ENCODE data around the gene FUS. TPM values are rescaled to one million over a fixed set of nuclear protein-coding genes. Genes with fewer than 3 reads are reported as not detected.
"Not testable (repeated sequence)": the region's sequence is repeated elsewhere in the genome, so short reads cannot be mapped to it uniquely, and the experiment has no call there.

Gene FUS
- total RNA-seq, 4 donors from 2014 or later: 12.5 to 69.9 (median 40.0) TPM

DNA sequence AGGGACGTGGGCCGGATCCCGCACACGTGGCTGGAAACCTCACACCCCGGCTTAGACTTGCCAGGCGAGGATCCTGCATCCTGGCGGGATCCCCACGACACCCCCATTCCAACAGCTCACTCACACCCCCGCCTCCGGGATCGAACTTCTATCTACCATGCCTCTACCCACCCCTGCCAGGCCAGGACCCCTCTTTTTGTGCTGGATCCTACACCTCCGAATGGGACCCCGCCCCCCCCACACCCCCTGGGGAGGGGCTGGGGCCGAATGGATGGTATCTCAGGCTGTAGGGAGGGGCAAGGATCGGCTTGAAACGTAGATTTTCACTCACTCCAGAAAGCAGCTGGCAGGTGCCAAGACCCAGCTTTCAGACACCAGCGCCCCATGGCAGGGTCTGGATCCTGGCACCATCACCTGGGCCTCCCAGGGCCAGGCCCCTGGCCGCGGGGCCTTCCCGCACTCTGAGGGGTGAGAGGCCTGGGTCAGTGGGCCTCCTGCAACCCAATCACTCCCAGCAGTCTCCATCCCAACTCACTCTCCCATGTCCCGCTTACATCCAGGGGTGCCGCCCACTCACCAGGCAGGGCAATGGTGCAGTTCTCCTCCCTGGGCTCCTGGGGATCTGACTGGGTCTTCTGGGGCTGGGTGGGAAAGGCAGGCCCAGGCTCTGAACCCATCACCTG lies 36.8 kb upstream of the FUS start:
- peaks cover 18% of the 10 kb centered on the region for H3K27me3 ChIP-seq
- H3K9me3 ChIP-seq: no peaks in the 10 kb centered on the region
- TF ChIP-seq, protein P1, sequence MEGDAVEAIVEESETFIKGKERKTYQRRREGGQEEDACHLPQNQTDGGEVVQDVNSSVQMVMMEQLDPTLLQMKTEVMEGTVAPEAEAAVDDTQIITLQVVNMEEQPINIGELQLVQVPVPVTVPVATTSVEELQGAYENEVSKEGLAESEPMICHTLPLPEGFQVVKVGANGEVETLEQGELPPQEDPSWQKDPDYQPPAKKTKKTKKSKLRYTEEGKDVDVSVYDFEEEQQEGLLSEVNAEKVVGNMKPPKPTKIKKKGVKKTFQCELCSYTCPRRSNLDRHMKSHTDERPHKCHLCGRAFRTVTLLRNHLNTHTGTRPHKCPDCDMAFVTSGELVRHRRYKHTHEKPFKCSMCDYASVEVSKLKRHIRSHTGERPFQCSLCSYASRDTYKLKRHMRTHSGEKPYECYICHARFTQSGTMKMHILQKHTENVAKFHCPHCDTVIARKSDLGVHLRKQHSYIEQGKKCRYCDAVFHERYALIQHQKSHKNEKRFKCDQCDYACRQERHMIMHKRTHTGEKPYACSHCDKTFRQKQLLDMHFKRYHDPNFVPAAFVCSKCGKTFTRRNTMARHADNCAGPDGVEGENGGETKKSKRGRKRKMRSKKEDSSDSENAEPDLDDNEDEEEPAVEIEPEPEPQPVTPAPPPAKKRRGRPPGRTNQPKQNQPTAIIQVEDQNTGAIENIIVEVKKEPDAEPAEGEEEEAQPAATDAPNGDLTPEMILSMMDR (IDR thresholded peaks at IDR 0.05): no peak
- TF ChIP-seq POLR2A (IDR thresholded peaks at IDR 0.05) (no peak), EP300 (IDR thresholded peaks at IDR 0.05) (no peak), POLR2AphosphoS5 (IDR thresholded peaks at IDR 0.05) (no peak)
- 47 to 93% methylated on average over 3 to 11 of the region's 22 CpGs for WGBS, 2 donors (ENCODE audit: low coverage in 1 of 2)
- peaks cover 0 to 31% (median 15%) of the 10 kb centered on the region in 3 donors for H3K4me1 ChIP-seq
- H3K4me3 ChIP-seq: peak overlapping the region; percentile 33 to 62
- H3K27ac ChIP-seq: peak overlapping the region in 3 of 4 donors; percentile 82 to 91 (median 86)
- no peak for ATAC-seq
- H3K36me3 ChIP-seq: no peaks in the 10 kb centered on the region

DNA sequence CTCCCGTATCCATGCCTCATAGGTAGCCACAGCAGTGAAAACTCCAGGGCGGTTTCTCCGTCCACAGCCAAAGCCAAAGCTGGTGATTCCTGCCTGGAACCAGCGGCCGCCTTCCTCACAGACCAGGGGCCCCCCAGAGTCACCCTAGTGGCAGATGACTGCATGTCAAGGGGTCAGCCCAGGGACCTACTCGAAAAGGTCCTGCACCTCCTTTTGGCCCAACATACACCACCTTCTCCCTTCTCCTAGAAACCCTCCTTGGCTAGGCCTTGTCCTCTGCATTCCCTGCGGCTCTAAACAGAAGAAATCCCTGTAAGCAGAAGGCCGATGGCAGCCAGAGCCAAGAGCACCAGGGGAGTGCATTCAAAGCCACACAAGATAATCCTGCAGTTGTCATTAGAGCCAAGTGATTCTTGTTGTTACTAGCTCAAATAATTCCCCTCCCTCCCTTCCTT lies 36.2 kb upstream of the FUS start:
- WGBS, 2 donors (ENCODE audit: low coverage in 1 of 2): 67 to 87% methylated on average over 1 to 5 of the region's 8 CpGs
- ATAC-seq: no peak
- no peaks in the 10 kb centered on the region for H3K9me3 ChIP-seq
- no peak overlapping the region for H3K4me3 ChIP-seq
- peaks cover 24% of the 10 kb centered on the region for H3K27me3 ChIP-seq
- H3K4me1 ChIP-seq: peaks cover 0 to 35% (median 15%) of the 10 kb centered on the region in 3 donors
- no peak overlapping the region for H3K27ac ChIP-seq
- H3K36me3 ChIP-seq: no peaks in the 10 kb centered on the region
- TF ChIP-seq POLR2AphosphoS5 (IDR thresholded peaks at IDR 0.05): no peak
- TF ChIP-seq POLR2A (IDR thresholded peaks at IDR 0.05): no peak
- TF ChIP-seq, protein P1 (IDR thresholded peaks at IDR 0.05): no peak
- TF ChIP-seq EP300 (IDR thresholded peaks at IDR 0.05): no peak

DNA sequence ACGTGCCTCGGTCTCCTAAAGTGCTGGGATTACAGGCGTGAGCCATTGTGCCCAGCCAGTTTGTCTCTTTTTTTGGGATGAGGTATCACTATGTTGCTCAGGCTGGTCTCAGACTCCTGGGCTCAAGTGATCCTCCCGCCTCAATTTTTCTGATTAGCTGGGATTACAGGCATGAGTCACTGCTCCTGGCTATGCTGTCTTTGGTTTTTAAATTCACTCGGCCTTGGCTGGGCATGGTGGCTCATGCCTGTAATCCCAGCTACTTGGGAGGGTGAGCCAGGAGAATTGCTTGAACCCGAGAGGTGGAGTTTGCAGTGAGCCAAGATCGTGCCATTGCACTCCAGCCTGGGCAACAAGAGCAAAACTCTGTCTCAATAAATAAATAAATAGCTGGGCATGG lies 35.5 kb upstream of the FUS start:
- 88 to 93% methylated on average over 3 of the region's 7 CpGs for WGBS, 2 donors (ENCODE audit: low coverage in 1 of 2)
- H3K36me3 ChIP-seq, ATAC-seq: not testable (repeated sequence)

DNA sequence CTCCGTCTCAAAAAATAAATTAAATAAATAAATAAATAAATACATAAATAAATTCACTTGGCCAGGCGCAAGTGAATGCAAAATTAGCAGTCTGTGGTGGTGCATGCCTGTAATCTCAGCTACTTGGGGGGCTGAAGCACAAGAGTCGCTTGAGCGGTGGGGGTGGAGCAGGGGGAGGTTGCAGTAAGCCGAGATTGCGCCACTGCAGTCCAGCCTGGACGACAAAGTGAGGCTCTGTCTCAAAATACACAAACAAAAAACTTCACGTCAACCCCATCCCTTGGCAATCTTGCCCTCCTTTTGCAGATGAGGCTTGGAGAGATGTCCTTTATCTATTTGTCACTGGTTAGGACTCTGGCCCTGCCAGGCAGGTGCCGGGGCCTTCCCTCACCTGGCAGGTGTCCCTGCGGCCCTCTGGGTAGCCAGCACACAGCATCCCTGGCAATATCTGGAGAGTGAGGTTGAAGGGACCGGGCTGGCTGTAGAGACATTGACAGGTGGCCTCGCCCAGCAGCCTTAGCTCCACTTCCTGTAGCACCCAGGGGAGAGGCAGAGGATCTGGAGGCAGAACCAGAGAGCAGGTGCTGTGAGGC lies 34.4 kb upstream of the FUS start:
- 62 to 63% methylated on average over 1 to 8 of the region's 12 CpGs for WGBS, 2 donors (ENCODE audit: low coverage in 1 of 2)
- H3K4me3 ChIP-seq: no peak overlapping the region
- H3K27me3 ChIP-seq: peaks cover 42% of the 10 kb centered on the region
- no peaks in the 10 kb centered on the region for H3K9me3 ChIP-seq
- TF ChIP-seq, protein P1 (IDR thresholded peaks at IDR 0.05): no peak
- TF ChIP-seq EP300 (IDR thresholded peaks at IDR 0.05): no peak
- TF ChIP-seq POLR2A (IDR thresholded peaks at IDR 0.05): no peak
- no peak for TF ChIP-seq POLR2AphosphoS5 (IDR thresholded peaks at IDR 0.05)
- H3K36me3 ChIP-seq: no peaks in the 10 kb centered on the region
- H3K27ac ChIP-seq: no peak overlapping the region
- no peak for ATAC-seq
- H3K4me1 ChIP-seq: peaks cover 0 to 28% (median 15%) of the 10 kb centered on the region in 3 donors

More for the DNA sequence above, 35.5 kb upstream of the FUS start:
- H3K27ac ChIP-seq, H3K4me3 ChIP-seq, H3K9me3 ChIP-seq: not testable (repeated sequence)
- Histone ChIP-seq H3K27me3 (peaks cover 31% of the 10 kb centered on the region), H3K4me1 (peaks cover 0 to 30% (median 15%) of the 10 kb centered on the region in 3 donors)

DNA sequence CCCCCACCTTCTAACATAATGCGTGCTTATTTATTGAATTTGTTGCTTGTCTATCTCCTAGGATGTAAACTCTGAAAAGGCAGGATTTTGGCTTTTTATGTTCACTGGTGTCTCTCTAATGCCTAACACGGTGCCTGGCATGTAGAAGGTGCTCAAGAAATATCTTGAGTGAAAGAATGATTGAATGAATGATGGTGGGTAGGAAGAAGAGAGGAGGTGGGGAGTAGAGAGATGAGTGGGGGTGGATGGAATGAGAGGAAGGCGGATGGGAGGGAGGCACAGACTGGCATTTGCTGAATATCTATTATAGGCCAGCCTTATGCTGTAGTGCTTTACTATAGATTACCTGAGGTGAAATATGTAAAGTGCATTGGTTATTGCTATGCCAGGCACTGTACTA lies 32.4 kb upstream of the FUS start:
- Histone ChIP-seq H3K27me3 (peaks cover 44% of the 10 kb centered on the region), H3K36me3 (no peaks in the 10 kb centered on the region), H3K4me1 (peaks cover 0 to 12% (median 6%) of the 10 kb centered on the region in 3 donors), H3K4me3 (no peak overlapping the region), H3K27ac (no peak overlapping the region), H3K9me3 (no peaks in the 10 kb centered on the region)
- WGBS, 2 donors (ENCODE audit: low coverage in 1 of 2): 87 to 88% methylated on average over 3 of the region's 3 CpGs
- ATAC-seq: no peak
- no peak for TF ChIP-seq POLR2A (IDR thresholded peaks at IDR 0.05)
- TF ChIP-seq EP300 (IDR thresholded peaks at IDR 0.05): no peak
- TF ChIP-seq POLR2AphosphoS5 (IDR thresholded peaks at IDR 0.05): no peak
- TF ChIP-seq, protein P1 (IDR thresholded peaks at IDR 0.05): no peak

Data from gastroesophageal sphincter (tissue), 4 donors.